Hepatic stellate cell (primary cell): ENCODE measurements around the gene PSMB4.
"Not testable (repeated sequence)": the region's sequence is repeated elsewhere in the genome, so short reads cannot be mapped to it uniquely, and the experiment has no call there.

ENCODE experiments used
- DNase-seq: peaks from one replicate; pipeline ENCODE4 v3.0.0; 2011; ENCODE audit warnings: low spot score

Gene PSMB4

DNA sequence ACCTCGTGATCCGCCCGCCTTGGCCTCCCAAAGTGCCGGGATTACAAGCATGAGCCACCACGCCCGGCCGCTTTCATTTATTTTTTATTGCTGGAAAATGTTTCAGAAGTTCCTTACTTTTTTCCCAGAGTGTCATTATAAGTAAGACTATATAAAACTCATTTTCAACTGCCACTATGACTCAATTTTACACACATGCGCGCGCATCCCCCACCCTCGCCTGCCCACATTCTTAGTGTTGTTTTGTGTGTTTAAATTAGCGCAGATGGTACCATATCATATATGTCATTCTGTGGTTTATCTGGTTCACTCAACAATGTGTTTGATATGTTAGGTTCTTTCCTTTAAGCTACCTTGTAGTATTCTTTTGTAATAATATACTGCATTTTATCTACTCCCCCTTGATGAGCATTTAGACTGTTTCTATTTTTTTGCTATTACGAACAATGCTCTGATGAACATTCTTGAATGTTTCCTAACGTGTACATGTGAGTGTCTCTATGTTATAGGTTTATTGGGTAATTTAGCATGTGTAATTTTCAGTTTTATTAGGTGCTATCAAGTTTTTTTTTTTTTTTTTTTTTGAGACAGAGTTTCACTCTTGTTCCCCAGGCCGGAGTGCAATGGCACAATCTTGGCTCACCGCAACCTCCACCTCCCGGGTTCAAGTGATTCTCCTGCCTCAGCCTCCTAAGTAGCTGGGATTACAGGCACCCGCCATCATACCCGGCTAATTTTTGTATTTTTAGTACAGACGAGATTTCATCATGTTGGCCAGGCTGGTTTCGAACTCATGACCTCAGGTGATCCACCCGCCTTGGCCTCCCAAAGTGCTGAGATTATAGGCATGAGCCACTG, 8.9 kb upstream of the PSMB4 start:
- not testable (repeated sequence) for DNase-seq

DNA sequence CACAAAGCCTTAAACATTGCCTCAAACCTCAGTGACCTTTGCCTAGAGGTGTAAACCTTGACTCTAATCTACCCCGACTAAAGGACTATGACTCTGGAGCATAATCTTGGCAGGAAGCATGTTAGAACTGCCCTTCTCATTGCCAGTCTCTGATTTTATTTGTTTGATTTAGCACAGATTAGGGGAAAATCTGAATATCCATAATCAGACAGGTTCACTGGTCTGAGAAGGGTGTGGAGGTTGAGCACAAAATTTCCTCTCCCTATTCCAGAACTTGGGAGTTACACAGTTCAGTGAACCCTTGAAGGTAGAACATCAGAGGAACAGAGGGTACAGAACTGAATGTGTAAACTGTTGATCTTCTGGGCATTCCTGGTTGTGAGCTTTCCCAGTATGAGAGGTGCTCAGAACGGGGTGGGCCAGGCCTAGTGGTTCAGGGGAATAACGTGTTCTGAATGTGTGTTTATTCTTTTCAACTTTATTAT, 8.3 kb upstream of the PSMB4 start:
- no peak for DNase-seq

DNA sequence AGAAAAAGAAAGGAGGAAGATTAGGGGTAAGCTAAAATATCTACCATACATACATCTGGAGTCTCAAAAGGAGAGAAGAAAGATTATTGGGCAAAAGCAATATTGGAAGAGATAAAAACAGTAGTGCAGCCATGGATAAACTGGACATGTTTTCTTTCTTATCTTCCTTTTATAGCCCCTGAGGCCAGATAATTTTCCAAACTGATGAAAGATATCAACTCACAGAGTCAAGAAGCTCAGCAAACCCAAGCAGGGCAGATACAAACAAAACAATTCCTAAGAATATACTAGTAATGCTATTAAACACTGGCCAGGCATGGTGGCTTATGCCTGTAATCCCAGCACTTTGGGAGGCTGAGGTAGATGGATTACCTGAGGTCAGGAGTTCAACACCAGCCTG, 5.8 kb upstream of the PSMB4 start:
- no peak for DNase-seq

DNA sequence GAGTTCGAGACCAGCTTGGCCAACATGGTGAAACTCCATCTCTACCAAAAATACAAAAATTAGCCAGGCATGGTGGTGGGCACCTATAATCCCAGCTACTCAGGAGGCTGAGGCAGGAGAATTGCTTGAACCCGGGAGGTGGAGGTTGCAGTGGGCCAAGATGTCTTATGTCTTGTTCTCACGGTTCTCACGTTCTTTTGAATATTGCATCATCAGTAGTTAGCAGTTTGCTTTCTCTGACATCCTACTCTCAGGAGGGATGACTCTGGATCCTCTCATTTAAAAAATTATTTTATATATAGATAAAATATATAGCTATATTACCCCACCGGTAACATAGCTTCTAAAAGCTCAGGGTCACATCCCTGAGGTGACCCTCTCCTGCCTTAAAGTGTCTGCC, 3.1 kb upstream of the PSMB4 start:
- not testable (repeated sequence) for DNase-seq

DNA sequence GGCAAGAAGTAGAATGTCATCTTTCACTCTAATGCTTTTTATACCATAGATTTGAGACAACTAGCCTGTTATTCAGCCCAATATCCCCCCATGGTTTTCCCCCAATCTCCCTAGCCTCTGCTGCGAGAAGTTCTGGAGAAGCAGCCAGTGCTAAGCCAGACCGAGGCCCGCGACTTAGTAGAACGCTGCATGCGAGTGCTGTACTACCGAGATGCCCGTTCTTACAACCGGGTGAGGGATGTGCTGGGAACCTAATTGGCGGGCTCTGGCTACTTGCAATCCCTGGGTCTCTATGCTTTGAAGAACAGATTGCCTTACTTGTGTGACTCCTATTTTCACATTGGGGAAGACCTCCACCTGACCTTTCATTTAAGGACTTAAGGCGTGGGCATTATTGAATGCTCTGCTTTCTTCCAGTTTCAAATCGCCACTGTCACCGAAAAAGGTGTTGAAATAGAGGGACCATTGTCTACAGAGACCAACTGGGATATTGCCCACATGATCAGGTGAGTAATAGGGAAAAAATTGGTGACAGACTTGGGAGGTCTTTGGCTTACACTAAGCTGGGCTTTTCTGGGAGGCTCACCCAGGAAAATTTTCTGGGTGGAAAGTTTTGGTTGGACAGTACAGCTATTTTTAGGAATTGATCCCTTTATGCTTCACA, 1.9 kb downstream of the PSMB4 start:
- no peak for DNase-seq

DNA sequence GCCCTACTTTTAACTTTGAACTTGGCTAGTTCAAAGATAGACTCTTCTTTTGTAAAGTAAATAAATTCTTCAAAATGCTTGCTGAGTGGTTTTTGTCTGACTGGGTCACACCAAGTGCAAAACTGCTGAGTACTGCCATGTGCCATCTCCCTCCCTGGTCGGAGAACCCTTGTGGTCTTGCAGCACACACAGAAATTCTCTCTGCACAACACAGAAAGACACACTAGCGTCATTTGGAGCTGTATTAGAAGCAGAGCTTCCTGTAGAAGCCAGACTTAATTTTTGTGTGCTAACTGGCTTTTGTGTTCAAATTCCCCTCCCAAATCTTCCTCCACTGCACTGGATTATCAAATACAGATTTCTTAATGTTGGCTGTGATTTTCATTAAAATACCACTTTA, 2.5 kb downstream of the PSMB4 start:
- DNase-seq, result no peak

DNA sequence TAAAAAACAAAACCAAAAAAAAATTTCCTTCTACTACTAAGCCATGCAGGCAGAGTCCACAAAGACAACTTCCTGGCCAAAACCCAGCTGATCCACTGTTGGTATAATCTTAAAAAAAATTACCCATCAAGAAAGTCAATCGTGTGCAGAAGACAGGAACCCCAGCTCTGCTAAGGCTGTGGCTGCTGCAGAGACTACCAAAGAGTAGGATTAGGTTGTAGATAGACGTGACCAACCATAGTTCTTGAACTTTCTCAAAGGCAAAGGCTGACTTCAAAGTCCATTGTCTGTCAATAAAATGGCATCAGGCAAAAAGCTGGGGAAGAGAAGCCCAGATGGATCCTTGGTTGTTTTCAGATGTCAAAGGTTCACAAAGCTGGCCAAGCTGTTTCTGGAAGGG, 3.4 kb downstream of the PSMB4 start:
- DNase-seq, result no peak

DNA sequence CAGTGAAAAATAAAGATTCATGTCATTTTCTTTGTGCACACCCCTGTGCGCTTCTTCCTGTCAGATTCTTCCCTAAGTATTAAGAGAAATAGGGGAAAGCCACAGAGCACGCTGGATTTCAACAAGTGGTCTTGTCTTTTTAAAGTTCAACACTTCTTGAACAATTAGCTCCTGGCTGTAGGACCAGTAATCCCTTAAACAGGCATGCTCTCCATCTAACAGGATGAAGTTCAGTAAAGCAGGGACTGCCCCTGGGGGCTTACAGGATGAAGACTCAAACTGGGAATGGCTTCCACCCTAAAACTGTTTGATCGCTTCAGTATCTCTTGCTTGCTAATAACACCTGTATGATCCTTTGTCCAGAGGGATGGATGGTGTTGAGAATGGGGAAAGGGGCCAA, 4.2 kb downstream of the PSMB4 start:
- DNase-seq, result no peak

DNA sequence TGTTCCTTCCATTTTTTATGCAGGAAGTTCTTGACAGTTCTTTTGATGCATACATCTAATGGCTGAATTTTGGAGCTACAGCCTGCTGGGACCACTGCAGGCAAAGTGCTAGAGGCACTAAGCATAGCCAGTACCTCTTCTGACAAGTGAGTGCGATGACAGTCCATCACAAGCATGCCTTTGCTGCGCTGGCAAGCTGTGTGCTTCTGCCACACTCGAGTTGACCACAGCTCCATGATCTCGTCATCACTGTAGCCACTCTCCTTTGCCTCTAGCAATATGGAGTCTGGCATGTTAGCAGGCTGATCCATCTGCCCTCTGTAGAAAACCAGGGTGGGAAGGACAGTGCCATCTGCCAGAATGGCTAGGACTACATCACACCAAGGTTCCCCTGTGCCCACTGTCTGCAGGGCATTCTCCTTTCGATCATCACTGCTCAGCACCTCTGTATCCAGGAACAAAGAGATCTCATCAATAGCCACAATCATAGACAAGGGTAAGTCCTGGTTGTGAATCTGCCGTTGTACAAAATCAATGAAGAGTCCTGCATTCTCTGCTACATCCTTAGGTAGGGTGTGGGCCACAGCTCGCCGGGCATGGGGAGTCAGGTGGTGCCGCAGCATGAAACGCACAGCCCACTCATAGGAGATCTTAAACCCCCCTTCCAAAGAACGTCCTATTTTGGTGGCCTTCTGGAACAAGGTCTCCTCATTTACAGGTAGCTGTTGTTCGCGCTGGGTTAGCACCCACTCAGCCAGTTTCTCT, 6.0 kb downstream of the PSMB4 start:
- DNase-seq, result no peak

DNA sequence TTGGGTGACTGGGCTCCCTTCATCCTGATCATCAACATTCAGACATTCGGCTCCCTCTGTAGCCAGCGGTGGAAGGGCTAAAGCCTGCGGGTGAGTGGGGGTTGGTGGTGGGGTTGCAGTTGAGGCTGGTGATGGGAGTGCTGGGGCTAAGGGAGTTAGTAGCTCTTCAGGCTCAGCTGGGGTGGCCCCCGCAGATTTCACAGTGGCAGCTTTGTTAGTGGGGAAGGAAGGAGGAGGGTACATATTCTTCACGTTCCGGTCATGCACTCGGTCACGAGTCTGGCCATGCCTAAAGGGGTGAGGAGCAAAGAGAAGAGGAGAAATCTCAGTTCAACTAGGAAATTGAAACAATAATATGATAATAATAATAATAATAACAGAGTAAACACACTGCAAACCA, 6.8 kb downstream of the PSMB4 start:
- DNase-seq, result no peak

DNA sequence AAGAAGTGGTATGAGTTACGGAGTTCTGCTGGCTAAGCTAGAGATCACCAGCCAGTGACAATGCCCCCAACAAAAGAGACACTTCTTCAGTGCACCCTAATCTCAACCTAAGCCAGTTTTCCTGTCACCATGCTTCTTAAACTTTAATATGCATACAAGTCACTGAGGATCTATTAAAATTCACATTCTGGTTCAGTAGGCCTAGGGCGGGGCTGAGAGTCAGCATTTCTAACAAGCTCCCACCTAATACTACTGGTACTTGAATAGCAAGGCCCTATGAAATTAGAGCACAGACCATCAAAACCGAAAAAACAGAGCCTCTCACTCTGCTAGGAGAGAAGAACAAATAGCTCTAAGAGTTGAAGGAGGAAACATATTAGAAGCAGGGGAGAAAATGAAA, 7.9 kb downstream of the PSMB4 start:
- no peak for DNase-seq

DNA sequence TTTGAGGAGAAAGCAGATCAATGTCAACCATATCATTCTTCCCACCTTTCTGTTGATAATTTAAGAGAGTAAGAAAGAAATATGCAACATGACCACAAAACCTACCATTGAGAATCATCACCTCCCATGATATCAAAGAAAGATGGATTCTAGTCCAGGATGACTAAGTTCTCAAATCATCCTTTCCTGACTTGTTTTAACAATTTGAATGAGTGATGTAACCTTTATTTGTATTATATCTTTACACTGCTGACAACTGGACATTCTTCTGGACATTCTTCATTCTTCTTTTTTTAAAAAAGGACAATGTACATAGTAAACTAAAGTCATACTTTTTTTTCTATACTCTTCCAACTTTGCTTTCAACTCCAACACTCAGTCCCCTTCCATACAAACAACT, 9.5 kb downstream of the PSMB4 start:
- DNase-seq, result no peak

DNA sequence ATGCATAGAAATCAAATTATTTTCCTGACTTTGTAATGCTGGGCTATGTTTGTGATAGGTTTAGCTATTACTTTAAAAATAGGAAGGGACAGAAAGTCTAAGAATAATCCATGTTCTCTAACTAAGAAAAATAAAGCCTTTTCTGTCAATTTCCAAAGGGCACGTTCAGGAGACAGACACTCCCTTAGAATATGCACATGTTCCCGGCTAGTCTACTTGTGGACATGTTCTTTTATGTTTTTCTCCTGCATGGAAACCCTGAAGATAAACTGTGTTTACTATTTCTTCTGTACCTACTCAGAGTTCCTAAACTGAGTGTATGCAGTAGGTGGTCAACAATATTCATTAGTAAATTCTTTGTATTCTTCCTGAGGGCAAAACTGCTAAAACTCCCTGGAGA, 12.5 kb downstream of the PSMB4 start:
- DNase-seq, result no peak

DNA sequence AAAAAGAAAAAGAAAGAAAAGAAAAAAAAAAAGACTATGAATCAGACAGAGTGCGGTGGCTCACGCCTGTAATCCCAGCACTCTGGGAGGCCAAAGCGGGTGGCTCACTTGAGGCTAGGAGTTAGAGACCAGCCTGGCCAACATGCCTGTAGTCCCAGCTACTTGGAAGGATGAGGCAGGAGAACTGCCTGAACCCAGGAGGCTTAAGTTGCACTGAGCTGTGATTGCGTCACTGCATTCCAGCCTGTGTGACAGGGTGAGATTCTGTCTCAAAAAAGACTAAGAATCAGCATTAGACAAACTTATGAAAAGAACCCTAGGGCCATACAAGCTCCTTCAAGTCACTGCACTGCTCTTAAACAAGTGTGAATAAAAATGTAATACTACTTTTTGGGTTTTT, 16.9 kb downstream of the PSMB4 start:
- DNase-seq, result no peak

DNA sequence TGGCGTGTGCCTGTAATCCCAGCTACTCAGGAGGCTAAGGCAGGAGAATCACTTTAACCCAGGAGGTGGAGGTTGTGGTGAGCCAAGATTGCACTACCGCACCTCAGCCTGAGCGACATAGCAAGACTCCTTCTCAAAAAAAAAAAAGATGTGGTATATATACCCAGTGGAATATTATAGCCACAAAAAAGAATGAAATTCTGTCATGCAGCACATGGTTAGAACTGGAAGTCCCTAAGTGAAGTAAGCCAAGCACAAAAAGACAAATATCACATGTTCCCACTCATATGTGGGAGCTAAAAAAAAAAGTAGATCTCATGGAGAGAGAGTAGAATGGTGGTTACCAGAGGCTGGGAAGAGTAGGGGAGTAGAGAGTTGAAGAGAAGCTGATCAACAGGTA, 18.7 kb downstream of the PSMB4 start:
- no peak for DNase-seq

DNA sequence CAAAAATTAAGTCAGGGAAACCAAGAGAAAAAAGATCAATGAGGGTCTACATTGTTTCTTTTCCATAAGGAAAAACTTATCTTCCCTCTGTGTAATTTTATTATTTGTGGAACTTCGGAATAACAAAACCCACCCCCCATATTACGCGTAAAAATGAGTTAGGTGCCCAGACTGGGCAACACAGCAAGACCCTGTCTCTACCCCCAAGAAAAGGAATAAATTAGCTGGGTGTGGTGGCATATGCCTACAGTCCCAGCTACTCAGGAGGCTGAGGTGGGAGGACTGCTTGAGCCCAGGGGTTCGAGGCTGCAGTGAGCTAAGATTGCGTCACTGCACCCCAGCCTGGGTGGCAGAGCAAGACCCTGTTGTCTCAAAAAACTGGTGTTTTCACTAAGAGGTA, 20.4 kb downstream of the PSMB4 start:
- DNase-seq, result no peak

DNA sequence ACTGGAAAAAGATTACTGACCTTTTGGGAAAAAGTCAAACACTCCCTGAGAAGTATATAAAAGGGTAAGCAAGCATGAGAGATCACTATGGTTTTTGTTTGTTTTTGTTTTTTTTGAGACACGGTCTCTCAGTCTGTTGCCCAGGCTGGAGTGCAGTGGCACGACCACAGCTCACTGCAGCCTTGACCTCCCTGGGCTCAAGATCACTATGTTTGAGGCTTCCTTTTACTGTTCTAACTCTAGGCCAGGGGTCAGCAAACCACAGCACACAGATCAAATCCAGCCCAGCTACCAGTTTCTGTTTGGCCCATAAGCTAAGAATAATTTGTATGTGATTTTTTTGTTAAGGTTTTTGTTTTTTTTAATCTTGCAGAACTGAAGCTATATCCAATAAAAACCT, 25.7 kb downstream of the PSMB4 start:
- DNase-seq, result no peak

DNA sequence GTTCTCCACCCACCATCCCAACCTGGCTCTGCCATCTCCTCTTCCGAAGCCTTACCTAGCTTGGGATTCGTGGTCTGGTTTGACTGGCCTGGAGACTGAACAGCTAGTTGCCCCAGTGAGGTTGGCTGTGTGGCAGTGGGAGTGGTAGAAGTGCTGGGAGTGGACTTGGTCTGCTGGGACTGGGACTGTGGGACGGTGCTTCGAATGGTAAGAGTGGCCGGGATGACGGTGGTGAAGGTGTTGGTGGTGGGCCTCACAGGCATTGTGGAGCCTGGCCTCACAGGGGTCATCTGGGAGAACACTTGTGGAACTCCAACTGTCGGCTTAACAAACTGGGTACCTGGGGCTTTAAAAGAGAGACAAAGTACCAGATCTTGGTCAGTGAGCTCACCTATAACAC, 28.7 kb downstream of the PSMB4 start:
- no peak for DNase-seq

DNA sequence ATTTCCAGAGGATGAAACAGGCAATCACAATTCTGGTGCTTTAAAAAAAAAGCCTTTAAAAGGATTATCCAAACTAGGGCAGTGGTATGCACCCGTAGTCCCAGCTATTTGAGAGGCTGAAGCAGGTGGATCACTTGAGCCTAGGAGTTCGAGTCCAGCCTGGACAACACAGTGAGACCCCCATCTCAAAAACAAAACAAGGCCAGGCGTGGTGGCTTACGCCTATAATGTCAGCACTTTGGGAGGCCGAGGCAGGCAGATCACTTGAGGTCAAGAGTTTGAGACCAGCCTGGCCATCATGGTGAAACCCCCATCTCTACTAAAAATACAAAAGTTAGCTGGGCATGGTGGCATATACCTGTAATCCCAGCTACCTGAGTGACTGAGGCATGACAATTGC, 34.5 kb downstream of the PSMB4 start:
- not testable (repeated sequence) for DNase-seq

DNA sequence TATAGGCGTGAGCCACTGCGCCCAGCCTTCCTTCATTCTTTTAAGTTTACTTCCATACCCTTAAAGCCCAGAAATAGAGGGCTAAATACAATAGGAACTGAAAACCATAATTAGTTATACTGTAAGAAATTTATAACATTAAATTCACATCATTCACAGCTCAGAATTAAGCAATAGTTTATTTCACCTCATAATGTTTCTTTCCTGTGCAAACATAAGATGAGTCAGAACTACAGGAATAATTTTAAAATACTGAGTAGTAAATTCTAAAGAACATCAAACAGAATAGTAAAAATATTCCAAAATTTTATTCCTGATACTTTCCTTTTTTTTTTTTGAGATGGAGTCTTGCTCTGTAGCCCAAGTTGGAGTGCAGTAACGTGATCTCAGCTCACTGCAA, 35.8 kb downstream of the PSMB4 start:
- DNase-seq, result no peak

DNA sequence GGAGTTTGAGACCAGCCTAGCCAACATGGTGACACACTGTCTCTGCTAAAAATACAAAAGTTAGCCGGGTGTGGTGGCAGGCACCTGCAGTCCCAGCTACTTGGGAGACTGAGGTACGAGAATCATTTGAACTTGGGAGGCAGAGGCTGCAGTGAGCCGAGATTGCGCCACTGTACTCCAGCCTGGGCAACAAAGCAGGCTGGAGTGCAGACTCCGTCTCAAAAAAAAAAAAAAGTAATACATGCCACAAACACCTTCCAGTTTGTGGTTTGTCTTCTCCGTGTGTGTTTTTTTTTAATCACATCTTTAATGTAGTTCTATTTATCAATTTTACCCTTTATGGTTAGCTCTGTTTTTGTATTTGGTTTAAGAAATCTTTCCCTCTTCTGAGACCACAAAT, 37.6 kb downstream of the PSMB4 start:
- DNase-seq, result no peak

DNA sequence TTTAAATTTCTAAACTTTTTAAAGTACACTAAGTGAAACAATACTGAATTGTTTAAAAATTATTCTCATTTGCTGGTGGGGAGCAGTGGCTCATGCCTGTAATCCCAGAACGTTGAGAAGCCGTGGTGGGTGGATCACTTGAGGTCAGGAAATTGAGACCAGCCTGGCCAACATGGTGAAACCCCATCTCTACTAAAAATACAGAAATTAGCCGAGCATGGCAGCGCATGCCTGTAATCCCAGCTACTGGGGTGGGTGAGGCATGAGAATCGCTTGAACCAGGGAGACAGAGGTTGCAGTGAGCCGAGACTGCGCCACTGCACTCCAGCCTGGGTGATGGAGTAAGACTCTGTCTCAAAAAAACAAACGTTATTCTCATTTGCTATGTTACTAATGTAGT, 38.0 kb downstream of the PSMB4 start:
- not testable (repeated sequence) for DNase-seq
